HG02973 (cell line): ENCODE measurements around the gene SPTAN1.

Experiments
- ATAC-seq: cut with Tn5 transposase; IDR thresholded peaks from one replicate; pipeline ENCODE4 v1.9.1; 2021; ENCODE audit warnings: moderate library complexity; ENCODE audit not compliant: unreplicated experiment

Gene SPTAN1

DNA sequence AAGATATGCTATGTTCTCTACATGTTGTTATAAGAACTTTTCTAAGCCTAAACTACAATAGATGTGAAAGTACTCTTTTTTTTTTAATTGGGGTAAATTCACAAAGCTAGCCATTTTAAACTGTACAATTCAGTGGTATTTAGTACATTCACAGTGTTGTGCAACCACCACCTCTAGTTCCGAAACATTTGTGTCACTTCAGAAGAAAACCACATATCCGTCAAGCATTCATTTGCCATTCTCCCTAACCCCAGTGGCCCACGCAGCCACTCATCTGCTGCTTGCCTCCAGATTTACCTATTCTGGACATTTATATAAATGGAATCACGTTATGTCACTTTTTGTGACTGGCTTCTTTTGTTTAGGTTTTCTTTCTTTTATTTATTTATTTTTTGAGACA lies 43.1 kb downstream of the SPTAN1 start:
- ATAC-seq: no peak

DNA sequence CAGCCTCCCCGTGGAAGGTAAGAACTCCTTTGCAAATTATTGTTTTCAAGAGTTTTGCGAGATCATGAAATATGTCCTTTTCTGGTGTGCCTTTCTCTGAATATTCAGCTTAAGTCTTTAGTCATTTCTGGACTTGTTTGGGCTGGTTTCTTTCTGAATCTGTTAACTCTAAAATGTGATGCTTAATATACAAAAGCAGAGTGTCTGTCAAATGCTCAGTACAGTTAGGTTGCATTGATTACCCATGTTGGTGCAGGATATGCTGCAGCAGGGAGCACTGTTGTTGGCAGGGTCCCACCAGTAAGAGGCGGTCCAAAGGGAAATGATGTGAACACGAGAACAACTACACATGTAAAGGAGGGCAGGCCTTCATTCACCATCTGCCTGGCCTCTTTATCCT lies 47.7 kb downstream of the SPTAN1 start:
- no peak for ATAC-seq

DNA sequence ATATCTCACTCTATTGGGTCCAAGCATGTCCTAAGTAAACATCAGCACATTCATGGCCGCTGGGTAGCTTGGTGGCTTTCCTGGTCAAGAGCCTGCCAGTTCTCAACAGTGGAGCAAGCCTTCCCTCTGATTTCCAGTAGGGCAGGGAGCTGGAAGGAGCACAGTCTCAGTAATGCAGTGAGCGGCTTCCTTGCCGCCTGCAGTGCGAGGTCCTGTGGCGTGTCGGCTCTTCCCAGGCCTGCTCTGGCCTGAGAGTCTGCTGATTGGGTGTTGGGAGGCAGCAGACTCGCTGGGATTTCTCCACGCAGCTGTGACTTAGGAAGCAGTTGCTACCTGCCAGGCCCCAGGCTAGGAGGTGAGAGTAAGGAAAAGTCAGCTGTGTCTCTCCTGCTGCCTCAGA lies 51.3 kb downstream of the SPTAN1 start:
- ATAC-seq: no peak

DNA sequence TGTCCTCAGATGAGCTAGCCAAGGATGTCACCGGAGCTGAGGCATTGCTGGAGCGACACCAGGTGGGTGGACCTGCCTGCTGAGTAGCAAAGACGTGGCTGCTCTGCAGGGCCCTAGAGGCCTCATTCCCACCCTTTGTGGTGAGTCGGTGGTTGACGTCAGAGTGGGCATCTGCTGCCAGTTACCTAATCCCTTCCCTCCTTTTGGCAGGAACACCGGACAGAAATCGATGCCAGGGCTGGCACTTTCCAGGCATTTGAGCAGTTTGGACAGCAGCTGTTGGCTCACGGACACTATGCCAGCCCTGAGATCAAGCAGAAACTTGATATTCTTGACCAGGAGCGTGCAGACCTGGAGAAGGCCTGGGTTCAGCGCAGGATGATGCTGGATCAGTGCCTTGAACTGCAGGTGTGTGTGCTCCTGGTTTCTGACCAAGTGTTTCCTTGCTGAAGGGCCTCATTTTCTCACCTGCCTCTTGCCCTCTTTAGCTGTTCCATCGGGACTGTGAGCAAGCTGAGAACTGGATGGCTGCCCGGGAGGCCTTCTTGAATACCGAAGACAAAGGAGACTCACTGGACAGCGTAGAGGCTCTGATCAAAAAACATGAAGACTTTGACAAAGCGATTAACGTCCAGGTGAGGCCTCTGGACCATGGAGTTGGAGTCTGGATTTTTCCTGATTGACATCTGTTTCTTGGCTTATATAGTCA lies 55.4 kb downstream of the SPTAN1 start:
- no peak for ATAC-seq

DNA sequence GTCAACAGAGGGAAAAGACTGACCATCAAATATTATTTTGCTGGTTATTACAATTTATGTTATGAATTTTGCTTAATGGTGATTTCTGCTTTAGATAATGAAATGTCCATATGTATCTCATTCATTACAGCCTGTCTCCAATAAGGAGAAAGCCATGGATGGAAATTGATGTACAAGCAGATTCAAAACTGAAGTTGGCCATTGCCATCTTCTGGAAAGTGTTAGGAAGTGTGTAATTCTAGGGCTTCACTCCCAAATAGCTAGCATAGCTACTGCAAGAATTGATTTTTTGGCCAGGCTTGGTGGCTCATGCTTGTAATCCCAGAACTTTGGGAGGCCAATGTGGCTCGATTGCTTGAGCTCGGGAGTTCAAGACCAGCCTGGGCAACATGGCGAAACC lies 58.5 kb downstream of the SPTAN1 start:
- no peak for ATAC-seq

DNA sequence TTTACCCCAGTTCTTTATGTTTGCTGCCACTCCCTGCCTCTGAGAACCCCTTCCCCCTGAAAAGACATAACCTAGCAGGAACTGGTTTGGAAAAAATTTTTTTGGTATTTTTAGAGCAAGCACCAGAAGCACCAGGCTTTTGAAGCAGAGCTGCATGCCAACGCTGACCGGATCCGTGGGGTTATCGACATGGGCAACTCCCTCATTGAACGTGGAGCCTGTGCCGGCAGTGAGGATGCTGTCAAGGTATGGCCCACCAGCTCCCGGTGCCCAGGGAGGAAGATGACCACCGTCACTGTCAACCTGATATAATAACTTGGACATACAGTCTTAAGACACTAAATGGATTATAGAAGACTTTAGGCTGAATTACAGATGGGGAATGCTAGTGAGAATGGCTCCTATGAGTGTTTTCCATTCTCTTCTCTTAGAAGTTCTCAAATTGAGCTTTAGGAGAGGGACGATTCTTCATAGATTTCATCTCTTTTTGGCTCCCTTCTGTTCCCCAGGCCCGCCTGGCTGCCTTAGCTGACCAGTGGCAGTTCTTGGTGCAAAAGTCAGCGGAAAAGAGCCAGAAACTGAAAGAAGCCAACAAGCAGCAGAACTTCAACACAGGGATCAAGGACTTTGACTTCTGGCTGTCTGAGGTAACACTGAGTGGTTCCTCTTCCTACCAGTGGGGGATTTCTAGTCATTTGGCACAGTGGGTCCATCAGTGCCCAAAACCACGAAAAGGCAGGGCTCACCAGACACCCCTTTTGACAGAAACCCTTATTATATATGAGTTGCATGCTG lies 59.4 kb downstream of the SPTAN1 start:
- no peak for ATAC-seq

DNA sequence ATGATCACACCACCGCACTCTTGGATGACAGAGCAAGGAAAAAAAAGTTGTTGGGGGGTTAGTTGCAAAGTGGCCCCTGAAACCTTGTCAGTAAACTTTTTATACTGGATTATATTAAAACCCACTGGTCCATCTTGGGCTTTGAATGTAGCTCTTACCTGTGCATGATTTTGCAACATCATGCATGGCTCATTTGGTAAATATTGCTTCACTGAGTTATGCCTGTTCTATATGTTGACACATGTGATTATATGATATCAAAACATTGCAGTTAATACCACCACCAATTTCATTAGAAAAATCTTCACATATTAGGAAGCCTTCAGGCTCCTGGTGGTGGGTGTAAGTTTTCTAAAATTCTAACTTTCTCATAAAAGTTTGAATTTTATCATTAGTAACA lies 62.3 kb downstream of the SPTAN1 start:
- ATAC-seq: no peak

DNA sequence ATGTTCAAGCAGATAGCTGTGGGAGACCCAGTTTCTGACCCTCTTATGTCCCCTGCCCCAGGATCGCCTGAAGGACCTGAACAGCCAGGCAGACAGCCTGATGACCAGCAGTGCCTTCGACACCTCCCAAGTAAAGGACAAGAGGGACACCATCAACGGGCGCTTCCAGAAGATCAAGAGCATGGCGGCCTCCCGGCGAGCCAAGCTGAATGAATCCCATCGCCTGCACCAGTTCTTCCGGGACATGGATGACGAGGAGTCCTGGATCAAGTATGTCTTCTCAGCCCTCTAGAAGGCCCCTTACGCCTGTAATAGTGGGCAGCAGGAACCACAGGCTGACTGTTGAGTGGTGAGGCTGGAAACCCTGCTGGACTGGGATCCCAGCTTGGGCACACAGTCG lies 63.2 kb downstream of the SPTAN1 start:
- no peak for ATAC-seq

DNA sequence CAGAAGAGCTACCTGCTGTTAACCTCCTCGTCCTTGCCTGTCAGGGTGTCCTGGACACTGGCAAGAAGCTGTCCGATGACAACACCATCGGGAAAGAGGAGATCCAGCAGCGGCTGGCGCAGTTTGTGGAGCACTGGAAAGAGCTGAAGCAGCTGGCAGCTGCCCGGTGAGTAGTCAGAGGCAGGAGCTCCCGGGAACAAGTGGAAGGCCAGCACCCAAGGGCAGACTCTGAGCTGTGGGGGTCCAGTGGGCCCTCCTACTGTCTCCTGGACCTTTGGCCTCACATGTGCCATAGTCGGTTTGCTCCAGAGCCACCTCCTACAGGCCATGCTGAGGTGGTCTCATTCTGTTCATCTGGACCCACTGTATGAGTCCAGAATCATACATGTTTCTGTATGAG lies 65.6 kb downstream of the SPTAN1 start:
- ATAC-seq: no peak

DNA sequence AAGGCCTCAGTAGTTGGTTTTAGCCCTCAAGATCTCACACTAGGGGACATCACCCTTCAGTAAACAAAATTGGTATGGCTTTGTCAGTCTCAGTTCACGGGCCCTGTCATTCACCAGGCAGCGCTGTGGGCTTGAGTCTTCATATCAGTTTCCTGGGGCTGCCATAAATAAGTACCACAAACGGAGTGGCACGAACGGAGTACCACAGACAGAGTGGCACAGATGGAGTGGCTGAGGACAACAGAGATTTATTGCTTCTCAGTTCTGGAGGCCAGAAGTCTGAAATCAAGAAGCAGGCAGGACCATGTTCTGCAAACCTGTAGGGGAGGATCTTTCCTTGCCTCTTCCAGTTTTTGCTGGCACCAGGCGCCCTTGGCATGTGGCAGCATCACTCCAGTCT lies 66.7 kb downstream of the SPTAN1 start:
- no peak for ATAC-seq

DNA sequence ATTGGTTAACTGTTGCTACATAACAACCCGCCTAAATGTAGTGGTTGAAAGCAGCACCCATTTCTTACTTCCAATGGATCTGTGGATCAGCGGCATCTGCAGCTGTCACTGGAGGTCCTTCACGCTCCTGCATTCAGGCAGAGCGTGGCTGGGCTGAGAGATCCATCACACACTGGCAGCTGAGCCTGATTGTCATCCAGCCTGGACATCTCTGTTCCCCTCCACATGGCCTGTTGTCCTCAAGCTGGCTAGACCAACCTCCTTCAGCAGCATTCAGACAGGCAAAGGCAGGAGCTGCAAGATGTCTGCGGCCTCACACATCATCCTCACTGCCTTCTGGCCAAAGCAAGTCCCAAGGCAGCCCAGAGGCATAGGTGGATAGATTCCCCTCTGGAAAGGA lies 67.4 kb downstream of the SPTAN1 start:
- ATAC-seq: no peak

DNA sequence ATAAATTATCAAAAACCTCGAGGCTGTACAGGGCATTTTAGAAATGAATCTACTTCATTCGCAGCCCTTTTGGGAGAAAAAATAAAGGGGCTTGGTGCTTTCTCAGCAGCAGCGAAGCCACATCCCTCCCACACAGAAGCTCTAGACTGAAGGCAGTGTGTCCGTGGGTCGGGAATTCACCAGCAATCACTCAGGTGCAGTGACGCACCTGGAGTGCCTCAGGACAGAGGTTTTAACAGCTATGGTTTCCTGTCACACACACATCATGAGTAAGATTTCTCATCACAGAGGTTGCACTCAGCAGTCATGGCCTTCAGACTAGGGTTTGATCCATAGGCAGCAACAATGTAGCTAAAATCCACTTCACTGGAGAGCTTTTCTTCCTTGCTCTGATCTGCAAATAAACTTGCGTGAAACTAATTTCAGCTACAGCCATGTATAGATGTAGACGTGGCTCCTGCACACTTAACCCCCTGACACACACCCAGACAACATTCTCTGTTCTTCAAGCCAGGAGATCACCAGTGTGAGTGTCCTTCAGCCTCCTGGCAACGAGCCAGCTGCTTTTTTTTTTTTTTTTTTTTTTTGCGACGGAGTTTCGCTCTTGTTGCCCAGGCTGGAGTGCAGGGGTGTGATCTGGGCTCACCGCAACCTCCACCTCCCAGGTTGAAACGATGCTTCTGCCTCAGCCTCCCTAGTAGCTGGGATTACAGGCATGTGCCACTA lies 69.5 kb downstream of the SPTAN1 start:
- no peak for ATAC-seq

DNA sequence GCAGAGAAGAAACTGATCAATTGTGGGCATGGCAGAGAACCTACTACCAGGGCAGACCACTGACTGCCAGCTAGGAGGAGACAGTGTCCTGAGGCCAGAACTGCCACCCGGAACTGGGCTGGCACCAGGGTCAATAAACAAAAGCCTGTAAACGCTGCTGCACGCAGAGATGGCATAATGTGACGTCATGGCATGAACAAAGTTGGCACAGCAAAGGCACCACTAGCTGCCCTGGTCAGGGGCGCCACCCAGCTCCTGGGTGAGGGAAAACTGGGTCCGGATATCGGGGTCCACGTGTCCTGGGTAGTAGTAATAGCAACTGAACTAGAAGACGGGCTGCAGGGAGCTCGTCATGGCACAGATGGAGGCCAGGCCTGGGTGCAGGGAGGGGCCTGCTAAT lies 72.2 kb downstream of the SPTAN1 start:
- no peak for ATAC-seq

DNA sequence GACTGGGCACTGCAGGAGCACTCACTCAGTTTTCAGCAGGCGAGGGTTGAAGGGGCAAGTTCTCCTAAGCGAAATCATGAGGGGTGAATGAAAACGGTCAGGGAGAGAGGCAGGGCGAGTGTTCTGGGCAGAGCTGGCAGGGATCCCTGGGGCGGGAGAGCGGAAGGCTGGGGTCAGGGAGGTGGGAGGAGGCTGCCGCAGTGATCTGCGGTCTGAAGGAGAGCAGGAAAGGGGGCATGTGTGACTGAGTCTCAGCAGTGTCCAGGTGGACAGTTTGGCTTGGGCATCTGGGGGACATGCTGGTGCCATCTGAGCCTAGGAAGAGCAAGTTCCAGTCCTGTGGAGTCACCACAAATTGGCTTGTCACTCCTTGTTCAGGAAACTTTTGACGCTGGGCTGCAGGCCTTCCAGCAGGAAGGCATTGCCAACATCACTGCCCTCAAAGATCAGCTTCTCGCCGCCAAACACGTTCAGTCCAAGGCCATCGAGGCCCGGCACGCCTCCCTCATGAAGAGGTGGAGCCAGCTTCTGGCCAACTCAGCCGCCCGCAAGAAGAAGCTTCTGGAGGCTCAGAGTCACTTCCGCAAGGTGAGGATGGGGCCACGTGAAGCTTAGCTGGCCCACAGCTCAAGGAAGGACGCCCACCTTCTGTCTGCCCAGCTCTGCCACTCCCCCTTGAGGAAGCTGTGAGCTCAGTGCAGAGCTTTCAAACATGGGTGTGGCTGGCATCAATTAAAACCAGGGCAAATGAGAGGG lies 73.2 kb downstream of the SPTAN1 start:
- ATAC-seq: no peak

DNA sequence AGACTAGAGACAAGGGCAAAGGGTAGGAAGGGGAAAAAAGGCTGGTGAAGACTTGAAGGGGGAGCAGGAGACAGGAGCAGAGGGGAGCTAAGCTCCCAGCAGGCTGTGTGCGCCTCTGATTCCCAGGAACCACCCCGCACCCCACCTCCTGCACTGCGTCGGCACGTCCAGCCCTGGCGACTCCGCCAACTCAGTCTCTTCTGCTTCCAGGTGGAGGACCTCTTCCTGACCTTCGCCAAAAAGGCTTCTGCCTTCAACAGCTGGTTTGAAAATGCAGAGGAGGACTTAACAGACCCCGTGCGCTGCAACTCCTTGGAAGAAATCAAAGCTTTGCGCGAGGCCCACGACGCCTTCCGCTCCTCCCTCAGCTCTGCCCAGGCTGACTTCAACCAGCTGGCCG lies 73.8 kb downstream of the SPTAN1 start:
- ATAC-seq: no peak

DNA sequence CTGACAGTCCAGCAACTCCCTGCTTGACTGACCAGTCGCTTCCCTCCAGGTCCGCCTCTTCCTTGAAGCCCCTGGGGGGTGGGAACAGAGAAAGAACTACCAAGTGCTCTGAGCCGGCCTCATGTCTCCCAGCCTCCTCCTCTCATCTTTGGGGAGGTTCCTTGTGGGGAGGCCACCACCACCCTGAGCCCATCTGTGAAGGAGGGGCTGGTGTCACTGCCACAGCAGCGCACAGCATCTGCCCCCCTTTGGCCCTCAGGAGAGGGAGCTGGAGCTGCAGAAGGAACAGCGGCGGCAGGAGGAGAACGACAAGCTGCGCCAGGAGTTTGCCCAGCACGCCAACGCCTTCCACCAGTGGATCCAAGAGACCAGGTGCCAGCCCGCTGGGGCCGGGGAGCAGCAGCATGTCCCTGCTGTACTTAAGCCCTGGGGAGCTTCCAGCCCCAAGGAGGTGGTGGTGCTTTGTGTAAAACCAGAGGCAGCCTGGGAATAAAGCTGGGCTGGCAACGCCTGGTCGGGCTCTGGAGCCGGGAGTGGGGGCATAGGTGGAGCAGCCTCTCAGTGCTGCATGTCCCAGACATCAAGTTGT lies 74.8 kb downstream of the SPTAN1 start:
- ATAC-seq: no peak

DNA sequence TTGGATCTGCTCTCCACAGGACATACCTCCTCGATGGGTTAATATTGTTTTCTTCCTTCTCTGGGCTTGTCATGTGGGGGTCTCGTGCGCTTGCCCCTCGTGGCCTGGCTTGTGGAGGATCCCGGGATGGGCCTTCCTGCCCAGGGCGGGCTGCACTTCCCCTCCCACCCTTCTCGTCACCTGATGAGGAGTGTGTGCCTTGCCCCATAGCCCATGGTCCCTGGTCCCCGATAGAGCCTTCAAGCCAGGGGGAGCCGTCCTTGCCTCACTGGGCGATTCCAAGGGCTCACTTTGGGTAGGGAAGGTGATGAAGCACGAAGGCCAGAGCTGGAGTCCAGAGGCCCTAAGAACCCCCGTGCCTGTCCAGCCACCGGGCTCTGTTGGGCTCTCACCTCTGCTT lies 75.5 kb downstream of the SPTAN1 start:
- no peak for ATAC-seq

DNA sequence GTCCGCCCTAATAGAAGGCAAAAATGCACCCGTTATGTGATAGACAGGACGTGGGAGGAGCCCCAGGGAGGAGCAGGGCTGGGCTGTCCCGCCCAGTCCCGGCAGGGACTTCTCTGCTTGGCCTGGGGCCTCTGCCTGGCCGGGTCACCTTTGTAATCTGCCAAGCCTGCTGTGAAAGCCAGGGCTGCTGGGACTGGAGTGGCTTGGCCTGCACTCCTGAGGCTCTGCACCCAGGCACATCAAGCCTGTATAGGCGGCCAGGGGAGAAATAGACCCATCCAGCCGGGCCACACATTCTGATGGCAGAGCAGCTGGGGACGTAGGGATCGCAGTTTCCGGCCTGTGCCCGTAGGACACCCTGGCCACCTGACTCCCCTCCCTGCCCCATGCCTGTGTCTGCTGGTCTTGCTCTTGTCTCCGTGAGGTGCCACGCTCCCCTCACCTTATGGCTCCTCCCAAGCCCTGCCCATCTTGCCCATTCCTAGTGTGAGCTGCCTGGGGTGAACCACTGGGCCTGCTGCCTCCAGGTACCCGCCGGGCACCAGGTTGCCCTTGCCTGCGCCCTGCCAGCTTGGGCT lies 76.2 kb downstream of the SPTAN1 start:
- ATAC-seq: no peak

DNA sequence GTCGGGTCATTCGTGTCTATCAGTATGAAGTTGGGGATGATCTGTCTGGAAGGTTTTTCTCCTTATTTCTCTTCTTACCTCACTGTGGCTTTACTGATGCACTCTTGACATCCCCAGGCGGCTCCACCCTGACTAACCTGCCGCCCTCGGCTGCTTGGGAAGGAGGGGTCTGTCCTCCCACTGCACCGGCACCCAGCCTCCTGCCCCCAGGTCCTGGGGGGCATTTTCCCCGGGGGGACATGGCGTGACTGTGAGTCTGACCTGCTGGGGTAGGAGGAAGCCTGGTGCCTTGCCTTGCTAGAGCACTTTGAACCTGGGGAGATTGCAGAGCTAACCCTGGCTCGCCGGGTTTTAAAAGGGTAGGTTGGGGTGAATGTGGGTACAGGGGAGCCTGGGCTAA lies 76.7 kb downstream of the SPTAN1 start:
- ATAC-seq: no peak

DNA sequence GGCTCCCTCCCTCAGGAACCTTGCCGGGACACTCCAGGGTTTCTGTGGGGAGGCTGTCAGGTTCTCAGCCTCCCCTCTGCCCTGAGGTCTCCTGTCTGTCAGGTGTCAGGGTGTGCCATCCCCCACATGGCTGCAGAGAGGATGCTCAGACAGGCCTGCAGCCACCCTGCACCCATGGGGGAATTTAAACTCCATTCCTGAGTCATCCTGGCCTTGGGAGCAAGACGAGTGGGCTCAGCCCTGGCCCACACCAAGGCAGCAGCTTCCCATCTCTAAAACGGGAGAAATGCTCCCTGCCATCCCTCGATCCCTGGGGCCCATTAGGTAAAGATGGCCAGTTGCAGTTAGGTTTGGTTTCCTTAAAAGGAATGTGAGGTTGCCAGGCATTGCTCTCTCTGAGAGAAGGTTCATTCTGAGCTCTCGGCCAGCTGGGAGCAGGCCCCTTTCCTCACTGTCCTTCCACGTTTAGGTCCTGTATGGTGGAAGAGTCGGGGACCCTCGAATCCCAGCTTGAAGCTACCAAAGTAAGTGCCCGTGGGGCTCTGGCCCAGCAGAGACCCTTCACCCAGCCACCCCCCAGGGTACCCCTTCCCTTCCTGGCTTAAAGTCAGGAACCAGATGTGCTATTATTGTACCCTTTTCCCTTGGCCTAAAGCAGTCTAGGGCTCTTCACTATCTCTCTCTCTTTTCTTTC lies 77.6 kb downstream of the SPTAN1 start:
- ATAC-seq: no peak
